Ovary (tissue), 9 donors: Measurements from ENCODE around the gene TMEM86B. TPM values are rescaled to one million over a fixed set of nuclear protein-coding genes. Genes with fewer than 3 reads are reported as not detected.
A peak's percentile ranks its signal among the peaks of the same experiment; 100 is the strongest.

Experiments
- DNase-seq, 5 donors: peaks; one replicate each; pipeline ENCODE4 v3.0.0-alpha.2; 2019 to 2020
- H3K27ac ChIP-seq, 2 donors: fragments of 200-600 bp; one replicate each; pipeline versions ENCODE4 v1.5.1 to v1.8.0; 2019 to 2022
- H3K27me3 ChIP-seq: fragments of 200-600 bp; one replicate; pipeline ENCODE4 v1.8.0; 2022
- H3K36me3 ChIP-seq: fragments of 200-600 bp; sonication (generic); one replicate; pipeline ENCODE4 v1.5.1; 2019
- H3K4me1 ChIP-seq: one replicate; pipeline ENCODE4 v1.8.1; 2013; ENCODE audit warnings: mild to moderate bottlenecking, moderate library complexity; ENCODE audit not compliant: insufficient read depth
- H3K4me3 ChIP-seq: fragments of 200-600 bp; sonication (generic); one replicate; pipeline ENCODE4 v1.5.1; 2017
- H3K9me3 ChIP-seq, 2 donors: fragments of 200-600 bp in 1 of 2; sonication (generic) in 1 of 2; one replicate each; pipeline versions ENCODE4 v1.5.1 to v1.8.1; 2013 to 2019; ENCODE audit warnings: mild to moderate bottlenecking in 1 of 2, moderate library complexity in 1 of 2
- EP300 ChIP-seq: sonication (generic); formaldehyde crosslinking; IDR thresholded peaks from one replicate; pipeline ENCODE4 v1.6.1; 2017; ENCODE audit warnings: antibody characterized with exemption
- POLR2A ChIP-seq: fragments of 450-650 bp; IDR thresholded peaks from one replicate; pipeline ENCODE4 v1.6.1; 2017; ENCODE audit warnings: antibody characterized with exemption, mild to moderate bottlenecking, moderate library complexity
- WGBS, 3 donors: extraction: QIAGEN DNeasy Blood & Tissue Kit in 1 of 3; methylation state at CpG; one replicate each; pipeline versions ENCODE4 v1.1.5 to v1.1.7; 2013 to 2017; 5-methylcytosine and 5-hydroxymethylcytosine counted together
- intact Hi-C, 4 donors: fragments of 100-400 bp; cut with DNase I; formaldehyde crosslinking; loops; one replicate each; pipeline versions ENCODE4 v1.11.0 to v1.15.1; 2022 to 2023
- polyA plus RNA-seq, 2 donors: library from polyadenylated mRNA; stranded (reverse); fragments of 200-250 nt in 1 of 2; fragments of 350-450 nt in 1 of 2; fragmentation: Illumina TruSeq in 1 of 2; extraction: RNeasy Lipid Tissue Mini Kit (QIAGEN cat#74804) in 1 of 2; gene quantifications; one replicate each; pipeline ENCODE4 v1.2.3, GENCODE V29; 2013 to 2014
- total RNA-seq, 7 donors: library from RNA; depleted of rRNA in 2 of 7; stranded (reverse); fragments of >200 nt in 2 of 7; fragmentation: NEBNext Ultra II Directional in 3 of 7; extraction: Animal tissue kit (Norgen Biotek cat#: 25700) in 3 of 7; gene quantifications; one replicate each; pipeline versions ENCODE4 v1.1.0 to v1.2.4, GENCODE V29; 2016 to 2023
- TF ChIP-seq, protein P1 (sequence below), 3 donors: fragments of 450-650 bp in 2 of 3; fragments of 200-600 bp in 1 of 3; IDR thresholded peaks; one replicate each; pipeline versions ENCODE4 v1.5.1 to v1.8.0; 2016 to 2022; ENCODE audit warnings: antibody characterized with exemption in 3 of 3, mild to moderate bottlenecking in 1 of 3
- donor health status: DM: no; HTN: no; CAD: no; lungs with moderate emphysema.
- donor health status: DM: no; HTN: no; CAD: no.
- donor health status: Bipolar disorder and iron deficiency.
- donor health status: DM: yes; HTN: yes; CAD: no.
- donor health status: DM: no; HTN: no; CAD: no.
- donor health status: DM: yes; HTN: yes; CAD: no.

TMEM86B gene
- total and polyA plus RNA-seq, 9 donors: 2.6 to 4.9 (median 3.4) TPM; not detected in 1

DNA sequence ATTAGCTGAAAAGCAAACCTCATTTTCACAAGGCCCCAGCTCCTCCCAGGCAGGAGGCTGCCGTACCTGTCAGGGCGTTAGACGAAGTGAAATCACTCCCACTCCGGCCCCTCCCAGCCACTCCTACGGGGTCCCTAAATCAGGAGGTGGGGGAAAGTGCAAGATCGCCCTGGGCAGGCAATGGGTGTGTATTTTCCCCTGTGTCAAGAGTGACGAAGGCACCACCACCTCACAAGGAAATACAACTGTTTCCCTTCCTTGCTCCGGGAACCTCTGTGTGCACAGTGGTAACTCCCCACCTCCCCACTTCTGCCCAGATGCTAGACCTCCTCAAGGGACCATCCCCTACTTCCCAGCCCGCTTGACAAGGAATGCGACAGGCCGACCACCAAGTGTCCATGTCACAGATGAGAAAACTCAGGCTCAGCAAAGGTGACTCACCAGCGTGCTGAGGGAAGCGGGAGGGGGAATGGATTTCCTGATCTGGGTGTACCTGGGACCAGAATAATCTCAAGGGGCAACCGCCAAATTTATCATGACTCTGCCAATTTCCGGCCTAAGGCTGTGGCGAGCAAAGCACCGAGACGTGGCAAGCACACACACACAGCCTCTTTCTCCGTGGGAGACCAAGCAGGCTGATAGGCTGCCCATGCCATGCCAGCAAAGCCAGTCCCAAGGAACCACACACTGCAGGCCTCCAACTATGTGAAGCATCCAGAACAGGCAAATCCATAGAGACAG is 22.9 kb upstream of the TMEM86B start:
- Histone ChIP-seq H3K36me3 (no peaks in the 10 kb centered on the region), H3K27ac (no peak overlapping the region), H3K9me3 (no peaks in the 10 kb centered on the region), H3K4me3 (no peak overlapping the region), H3K4me1 (peaks cover 8% of the 10 kb centered on the region), H3K27me3 (no peaks in the 10 kb centered on the region)
- DNase-seq: peak in 1 of 5 donors; percentile 29
- WGBS, 3 donors: 66 to 70% (median 70%) methylated on average over 19 of the region's 19 CpGs
- intact Hi-C loops: no loop called here
- no peak for TF ChIP-seq POLR2A
- TF ChIP-seq, protein P1, sequence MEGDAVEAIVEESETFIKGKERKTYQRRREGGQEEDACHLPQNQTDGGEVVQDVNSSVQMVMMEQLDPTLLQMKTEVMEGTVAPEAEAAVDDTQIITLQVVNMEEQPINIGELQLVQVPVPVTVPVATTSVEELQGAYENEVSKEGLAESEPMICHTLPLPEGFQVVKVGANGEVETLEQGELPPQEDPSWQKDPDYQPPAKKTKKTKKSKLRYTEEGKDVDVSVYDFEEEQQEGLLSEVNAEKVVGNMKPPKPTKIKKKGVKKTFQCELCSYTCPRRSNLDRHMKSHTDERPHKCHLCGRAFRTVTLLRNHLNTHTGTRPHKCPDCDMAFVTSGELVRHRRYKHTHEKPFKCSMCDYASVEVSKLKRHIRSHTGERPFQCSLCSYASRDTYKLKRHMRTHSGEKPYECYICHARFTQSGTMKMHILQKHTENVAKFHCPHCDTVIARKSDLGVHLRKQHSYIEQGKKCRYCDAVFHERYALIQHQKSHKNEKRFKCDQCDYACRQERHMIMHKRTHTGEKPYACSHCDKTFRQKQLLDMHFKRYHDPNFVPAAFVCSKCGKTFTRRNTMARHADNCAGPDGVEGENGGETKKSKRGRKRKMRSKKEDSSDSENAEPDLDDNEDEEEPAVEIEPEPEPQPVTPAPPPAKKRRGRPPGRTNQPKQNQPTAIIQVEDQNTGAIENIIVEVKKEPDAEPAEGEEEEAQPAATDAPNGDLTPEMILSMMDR (IDR thresholded peaks at IDR 0.05): no peak
- no peak for TF ChIP-seq EP300

- 83 to 86% (median 85%) methylated on average over 18 of the region's 18 CpGs for WGBS, 3 donors
- H3K4me3 ChIP-seq: no peak overlapping the region
- intact Hi-C loops: no loop called here
- H3K4me1 ChIP-seq: peaks cover 2% of the 10 kb centered on the region
- no peaks in the 10 kb centered on the region for H3K36me3 ChIP-seq
- no peaks in the 10 kb centered on the region for H3K9me3 ChIP-seq
- TF ChIP-seq, protein P1 (IDR thresholded peaks at IDR 0.05): no peak
- TF ChIP-seq EP300: no peak
- no peak for TF ChIP-seq POLR2A
- peak in 1 of 5 donors; percentile 21 for DNase-seq
- no peak overlapping the region for H3K27ac ChIP-seq
- H3K27me3 ChIP-seq: no peaks in the 10 kb centered on the region
These were observed 21.9 kb upstream of the TMEM86B start for GRCh38 chr19:55250262-55251036.

GRCh38 chr19:55249841-55250240 is 21.3 kb upstream of the TMEM86B start:
- 87 to 95% (median 92%) methylated on average over 11 of the region's 11 CpGs for WGBS, 3 donors
- TF ChIP-seq EP300 (no peak), POLR2A (no peak)
- TF ChIP-seq, protein P1 (IDR thresholded peaks at IDR 0.05): no peak
- no peaks in the 10 kb centered on the region for H3K27me3 ChIP-seq
- no peak overlapping the region for H3K4me3 ChIP-seq
- peaks cover 2% of the 10 kb centered on the region for H3K4me1 ChIP-seq
- no peak overlapping the region for H3K27ac ChIP-seq
- no peak for DNase-seq
- intact Hi-C loops: no loop called here
- H3K36me3 ChIP-seq: no peaks in the 10 kb centered on the region
- no peaks in the 10 kb centered on the region for H3K9me3 ChIP-seq

DNA sequence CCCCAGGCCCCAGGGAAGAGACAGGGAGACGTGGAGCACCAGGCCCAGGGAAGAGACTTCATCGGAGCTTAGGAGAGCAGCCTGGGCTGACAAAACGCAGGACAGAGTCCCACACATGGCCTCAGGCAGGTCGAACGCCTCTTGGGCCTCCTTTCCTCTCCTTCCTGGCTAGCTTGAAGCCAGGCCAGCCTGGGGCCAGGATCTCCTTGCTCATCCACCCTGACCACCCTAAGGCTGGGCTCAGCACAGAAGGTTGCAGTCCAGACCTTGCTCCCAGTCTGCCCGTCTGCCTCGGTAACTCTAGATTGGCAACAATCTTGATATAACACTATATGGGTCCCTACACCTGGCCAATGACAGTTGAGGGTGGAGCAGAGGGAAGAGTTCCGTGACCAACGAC is 20.1 kb upstream of the TMEM86B start:
- no peak overlapping the region for H3K4me3 ChIP-seq
- no peak overlapping the region for H3K27ac ChIP-seq
- 75 to 77% (median 76%) methylated on average over 9 of the region's 9 CpGs for WGBS, 3 donors
- no peak for DNase-seq
- no peaks in the 10 kb centered on the region for H3K27me3 ChIP-seq
- no peaks in the 10 kb centered on the region for H3K4me1 ChIP-seq
- no peaks in the 10 kb centered on the region for H3K9me3 ChIP-seq
- intact Hi-C loops: no loop called here
- H3K36me3 ChIP-seq: no peaks in the 10 kb centered on the region
- TF ChIP-seq POLR2A: no peak
